NCI-H82 treated with DMSO at 0.1 percent for 48 hours (cell line): Measurements from ENCODE around the gene MAGEB5.
"Not testable (repeated sequence)": the region's sequence is repeated elsewhere in the genome, so short reads cannot be mapped to it uniquely, and the experiment has no call there.

ENCODE experiments used
- DNase-seq: peaks from one replicate; lab custom pipeline; 2025; ENCODE audit not compliant: unreplicated experiment; lab: John Stamatoyannopoulos, UW

Gene MAGEB5

GRCh38 chrX:26215869-26216268 is at the start of gene MAGEB5:
TSS of gene MAGEB5 (plus strand) at chrX:26216169. CDS start at chrX:26217302, 1,133 bp downstream.
- DNase-seq = no peak

- DNase-seq = no peak
These were observed 23.8 kb upstream of the MAGEB5 start, which contains the start of gene MAGEB6 for GRCh38 chrX:26192204-26192603. TSS of gene MAGEB6 (plus strand) at chrX:26192440. CDS start at chrX:26193847, 1,407 bp downstream.

- no peak for DNase-seq
These were observed 12.4 kb upstream of the MAGEB5 start for GRCh38 chrX:26203561-26203960.

- not testable (repeated sequence) for DNase-seq
These were observed 11.3 kb upstream of the MAGEB5 start for GRCh38 chrX:26204717-26205116.

GRCh38 chrX:26208012-26208411 is 8.0 kb upstream of the MAGEB5 start:
- DNase-seq = no peak

GRCh38 chrX:26219351-26219750 is 3.4 kb downstream of the MAGEB5 start:
- no peak for DNase-seq

GRCh38 chrX:26234177-26234576 is 18.2 kb downstream of the MAGEB5 start:
- DNase-seq = no peak

- no peak for DNase-seq
These were observed 37.6 kb downstream of the MAGEB5 start for GRCh38 chrX:26253526-26253925.

- no peak for DNase-seq
These were observed 38.5 kb downstream of the MAGEB5 start for GRCh38 chrX:26254436-26254835.

GRCh38 chrX:26262121-26262523 is 46.2 kb downstream of the MAGEB5 start:
- no peak for DNase-seq
